ENCODE data around the gene TEX9.
A peak's percentile ranks its signal among the peaks of the same experiment; 100 is the strongest.
"Not testable (repeated sequence)": the region's sequence is repeated elsewhere in the genome, so short reads cannot be mapped to it uniquely, and the experiment has no call there.

TEX9 gene

GRCh38 chr15:56365075-56365711 lies at the start of gene TEX9:
Gene TEX9, plus strand, starts transcription at chr15:56365426. Its CDS starts 25 bp downstream, at chr15:56365451.
- peak; percentile 42 for DNase-seq (ENCODE audit: low read depth)

- DNase-seq (ENCODE audit: low read depth): not testable (repeated sequence)
Observed at GRCh38 chr15:56316561-56316960, 48.7 kb upstream of the TEX9 start.

GRCh38 chr15:56320316-56320715 lies 44.9 kb upstream of the TEX9 start:
- DNase-seq (ENCODE audit: low read depth): no peak

GRCh38 chr15:56320861-56321260 lies 44.4 kb upstream of the TEX9 start:
- no peak for DNase-seq (ENCODE audit: low read depth)

- DNase-seq (ENCODE audit: low read depth): no peak
Observed at GRCh38 chr15:56322444-56322843, 42.8 kb upstream of the TEX9 start.

GRCh38 chr15:56323435-56323834 lies 41.8 kb upstream of the TEX9 start:
- DNase-seq (ENCODE audit: low read depth): no peak

- peak; percentile 57 for DNase-seq (ENCODE audit: low read depth)
Observed at GRCh38 chr15:56325186-56325585, 40.0 kb upstream of the TEX9 start.

GRCh38 chr15:56327721-56328502 lies 37.3 kb upstream of the TEX9 start:
- no peak for DNase-seq (ENCODE audit: low read depth)

- no peak for DNase-seq (ENCODE audit: low read depth)
Observed at GRCh38 chr15:56337084-56337725, 28.0 kb upstream of the TEX9 start.

GRCh38 chr15:56339594-56339993 lies 25.6 kb upstream of the TEX9 start:
- DNase-seq (ENCODE audit: low read depth): no peak

- DNase-seq (ENCODE audit: low read depth): no peak
Observed at GRCh38 chr15:56341201-56341600, 24.0 kb upstream of the TEX9 start.

- DNase-seq (ENCODE audit: low read depth): no peak
Observed at GRCh38 chr15:56342653-56343052, 22.6 kb upstream of the TEX9 start.

GRCh38 chr15:56343879-56344278 lies 21.3 kb upstream of the TEX9 start:
- no peak for DNase-seq (ENCODE audit: low read depth)

GRCh38 chr15:56344336-56344735 lies 20.9 kb upstream of the TEX9 start:
- DNase-seq (ENCODE audit: low read depth): no peak

GRCh38 chr15:56346414-56346813 lies 18.8 kb upstream of the TEX9 start:
- no peak for DNase-seq (ENCODE audit: low read depth)

- no peak for DNase-seq (ENCODE audit: low read depth)
Observed at GRCh38 chr15:56349554-56349953, 15.7 kb upstream of the TEX9 start.

GRCh38 chr15:56351353-56351752 lies 13.9 kb upstream of the TEX9 start:
- DNase-seq (ENCODE audit: low read depth): no peak

- DNase-seq (ENCODE audit: low read depth): no peak
Observed at GRCh38 chr15:56351957-56352506, 13.2 kb upstream of the TEX9 start.

- no peak for DNase-seq (ENCODE audit: low read depth)
Observed at GRCh38 chr15:56353119-56353518, 12.1 kb upstream of the TEX9 start.

- DNase-seq (ENCODE audit: low read depth): no peak
Observed at GRCh38 chr15:56353740-56354139, 11.5 kb upstream of the TEX9 start.

- no peak for DNase-seq (ENCODE audit: low read depth)
Observed at GRCh38 chr15:56356616-56357015, 8.6 kb upstream of the TEX9 start.

GRCh38 chr15:56358604-56359003 lies 6.6 kb upstream of the TEX9 start:
- no peak for DNase-seq (ENCODE audit: low read depth)

- no peak for DNase-seq (ENCODE audit: low read depth)
Observed at GRCh38 chr15:56361987-56362386, 3.2 kb upstream of the TEX9 start.
